Muscle of leg (tissue), 11 donors: ENCODE results near the gene SLCO2A1. TPM values are rescaled to one million over a fixed set of nuclear protein-coding genes. Genes with fewer than 3 reads are reported as not detected.

Experiments
- DNase-seq: peaks from one replicate; pipeline ENCODE4 v3.0.0; 2013
- H3K27ac ChIP-seq: one replicate; pipeline ENCODE4 v1.5.1; 2013; ENCODE audit warnings: mild to moderate bottlenecking, low read length, control low read depth
- H3K27me3 ChIP-seq: one replicate; pipeline ENCODE4 v1.6.1; 2013; ENCODE audit warnings: low read length; ENCODE audit not compliant: control insufficient read depth, insufficient read depth
- H3K36me3 ChIP-seq: one replicate; pipeline ENCODE4 v1.6.1; 2013; ENCODE audit warnings: low read length; ENCODE audit not compliant: control insufficient read depth, insufficient read depth
- H3K4me1 ChIP-seq: one replicate; pipeline ENCODE4 v1.6.1; 2013; ENCODE audit warnings: low read length; ENCODE audit not compliant: control insufficient read depth, insufficient read depth
- H3K4me3 ChIP-seq: one replicate; pipeline ENCODE4 v1.5.1; 2013; ENCODE audit warnings: low read length, control low read depth
- H3K9me3 ChIP-seq: replicated peaks from 2 replicates; pipeline ENCODE4 v1.6.1; 2013; ENCODE audit warnings: low read depth, low read length; ENCODE audit not compliant: control insufficient read depth
- WGBS: methylation state at CpG from one replicate; pipeline ENCODE4 v1.1.5; 2013; ENCODE audit warnings: missing lambda C conversion rate; ENCODE audit not compliant: insufficient coverage; 5-methylcytosine and 5-hydroxymethylcytosine counted together
- polyA plus RNA-seq, 8 donors: library from polyadenylated mRNA; unstranded; fragments of 120-200 nt; gene quantifications; one replicate each; pipeline versions ENCODE4 v1.2.1 to v1.2.3, GENCODE V29; 2013; ENCODE audit warnings: inconsistent platforms in 1 of 8, low replicate concordance in 1 of 8; ENCODE audit not compliant: insufficient read length in 8 of 8, insufficient read depth in 1 of 8
- total RNA-seq: library from RNA; stranded (reverse); fragments of 120-200 nt; gene quantifications from one replicate; pipeline ENCODE4 v1.2.4, GENCODE V29; 2013

The SLCO2A1 gene
- total and polyA plus RNA-seq, 9 donors = 0.49 to 3.9 (median 1.6) TPM

DNA sequence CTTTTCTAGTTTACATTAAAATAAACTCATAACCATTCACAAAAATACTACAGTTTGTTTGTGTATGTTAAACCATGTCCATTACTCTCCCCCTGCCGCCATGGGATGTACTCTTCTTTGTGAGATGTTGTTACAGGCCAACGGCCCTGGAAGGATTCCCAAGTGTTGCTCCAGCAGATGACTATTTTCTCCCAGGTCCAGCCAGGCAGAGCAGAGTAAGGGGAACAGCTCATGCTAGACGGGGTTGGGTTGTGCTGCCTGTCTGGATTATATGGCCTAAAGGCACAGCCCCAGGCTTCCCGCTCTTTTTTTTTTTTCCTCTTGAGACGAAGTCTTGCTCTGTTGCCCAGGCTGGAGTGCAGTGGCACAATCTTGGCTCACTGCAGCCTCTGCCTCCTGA is 24.5 kb upstream of the SLCO2A1 start:
- no peaks in the 10 kb centered on the region for H3K36me3 ChIP-seq
- H3K4me3 ChIP-seq = no peak overlapping the region
- H3K9me3 ChIP-seq = no peaks in the 10 kb centered on the region
- H3K27ac ChIP-seq = no peak overlapping the region
- WGBS = 63% methylated on average over 2 of the region's 5 CpGs
- peak; percentile 59 for DNase-seq
- peaks cover 10% of the 10 kb centered on the region for H3K4me1 ChIP-seq
- no peaks in the 10 kb centered on the region for H3K27me3 ChIP-seq

DNA sequence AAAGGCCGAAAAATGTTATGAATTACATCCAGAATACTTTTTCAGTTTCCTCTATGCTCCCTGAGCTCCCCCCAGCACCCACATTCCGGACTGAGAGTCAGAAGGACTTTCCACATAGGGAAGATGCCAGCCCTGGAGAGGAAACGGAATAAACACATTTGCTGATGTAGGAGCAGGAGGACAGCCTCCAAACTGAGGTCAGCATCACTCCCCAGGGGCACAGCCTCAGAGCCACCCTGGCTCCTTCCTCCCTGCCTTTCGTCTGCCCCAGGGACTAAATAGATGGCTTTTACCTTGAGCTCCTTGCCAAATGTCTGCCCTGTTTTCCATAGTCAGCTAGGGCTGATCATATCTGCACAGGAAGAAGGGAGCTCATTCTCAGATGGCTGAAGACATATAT is 22.6 kb upstream of the SLCO2A1 start:
- DNase-seq = no peak
- H3K27me3 ChIP-seq = no peaks in the 10 kb centered on the region
- no peaks in the 10 kb centered on the region for H3K9me3 ChIP-seq
- H3K36me3 ChIP-seq = no peaks in the 10 kb centered on the region
- WGBS = 45% methylated on average over 2 of the region's 4 CpGs
- no peak overlapping the region for H3K4me3 ChIP-seq
- peaks cover 3% of the 10 kb centered on the region for H3K4me1 ChIP-seq
- H3K27ac ChIP-seq = no peak overlapping the region

DNA sequence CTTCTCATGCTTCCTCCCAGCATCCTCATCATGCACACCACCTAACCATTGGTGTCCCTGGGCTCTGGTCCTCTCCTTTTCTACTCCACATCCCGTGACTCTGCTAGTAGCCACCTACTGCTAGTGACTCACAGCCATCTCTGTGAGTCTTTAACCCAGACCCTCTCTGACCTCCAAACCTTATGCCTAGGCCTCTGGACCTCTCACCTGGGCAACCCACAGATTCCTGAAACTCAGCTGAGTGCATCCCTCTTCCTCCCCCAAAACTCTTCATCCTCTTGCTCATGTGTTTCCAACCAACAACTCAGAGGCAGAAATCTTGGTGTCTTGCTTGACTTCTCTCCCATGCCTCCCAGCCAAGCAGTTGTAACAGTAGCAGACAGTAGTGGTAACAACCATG is 20.0 kb upstream of the SLCO2A1 start:
- Histone ChIP-seq H3K4me3 (no peak overlapping the region), H3K36me3 (no peaks in the 10 kb centered on the region), H3K27me3 (no peaks in the 10 kb centered on the region), H3K4me1 (no peaks in the 10 kb centered on the region), H3K27ac (no peak overlapping the region), H3K9me3 (peaks cover 5% of the 10 kb centered on the region)
- 81% methylated on average over 1 of the region's 1 CpG for WGBS
- no peak for DNase-seq

DNA sequence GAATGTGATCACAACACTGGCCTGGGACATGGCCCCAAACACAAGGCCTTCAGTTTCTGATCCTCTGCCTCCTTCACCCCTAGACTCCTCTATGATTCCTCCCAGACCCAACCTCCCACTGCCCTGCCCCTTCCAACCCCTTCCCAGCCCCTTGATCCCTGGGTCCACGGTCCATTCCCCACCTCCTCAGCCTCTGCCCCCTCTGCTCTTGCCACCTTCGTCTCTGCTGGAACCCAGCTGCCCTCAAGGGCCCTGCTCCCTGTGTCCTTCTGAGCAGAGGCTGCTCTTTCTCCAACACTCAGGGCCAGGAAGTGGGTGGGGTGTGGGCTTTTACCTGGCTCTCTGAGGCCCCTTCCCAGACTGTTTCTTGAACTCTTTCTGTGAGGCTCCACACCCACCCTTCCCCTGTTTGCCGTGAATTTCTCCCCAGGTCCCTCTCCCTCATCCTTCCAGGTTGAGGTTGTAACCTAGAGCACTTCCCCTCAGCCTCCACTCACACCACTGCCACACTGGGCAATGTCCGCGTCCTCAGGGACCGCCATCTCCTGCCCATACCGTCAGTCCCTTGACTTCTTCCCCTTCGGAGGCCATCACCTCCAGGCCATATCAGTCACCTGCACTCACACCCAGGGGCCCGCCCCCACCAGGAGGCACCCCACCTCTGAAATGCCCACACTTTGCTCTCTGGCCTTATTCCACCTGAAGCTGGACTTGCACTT is 18.7 kb upstream of the SLCO2A1 start:
- H3K4me3 ChIP-seq = no peak overlapping the region
- 89% methylated on average over 7 of the region's 9 CpGs for WGBS
- no peaks in the 10 kb centered on the region for H3K4me1 ChIP-seq
- H3K36me3 ChIP-seq = no peaks in the 10 kb centered on the region
- H3K9me3 ChIP-seq = peaks cover 5% of the 10 kb centered on the region
- no peaks in the 10 kb centered on the region for H3K27me3 ChIP-seq
- no peak for DNase-seq
- H3K27ac ChIP-seq = no peak overlapping the region

DNA sequence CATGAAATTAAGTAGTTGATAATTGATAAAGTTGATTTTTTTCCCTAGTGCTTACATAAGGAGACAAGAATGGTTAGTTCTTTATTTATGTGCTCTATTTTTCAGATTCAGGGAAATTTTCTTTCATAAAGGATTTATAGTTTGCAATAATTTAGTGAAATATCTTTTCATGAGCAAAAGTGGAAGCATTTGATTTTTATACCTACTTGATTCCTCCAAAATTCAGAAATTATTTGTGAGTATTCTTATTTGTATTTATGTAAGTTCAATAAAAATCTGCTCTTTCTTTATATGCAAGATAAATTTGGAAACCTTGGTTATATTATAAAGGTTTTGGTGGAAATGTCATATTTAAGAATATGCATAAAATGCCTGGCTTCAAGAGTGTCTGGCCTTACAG is 14.7 kb upstream of the SLCO2A1 start:
- DNase-seq = no peak
- H3K4me1 ChIP-seq = no peaks in the 10 kb centered on the region
- no peaks in the 10 kb centered on the region for H3K36me3 ChIP-seq
- no peak overlapping the region for H3K4me3 ChIP-seq
- peaks cover 7% of the 10 kb centered on the region for H3K9me3 ChIP-seq
- no peaks in the 10 kb centered on the region for H3K27me3 ChIP-seq
- no peak overlapping the region for H3K27ac ChIP-seq

DNA sequence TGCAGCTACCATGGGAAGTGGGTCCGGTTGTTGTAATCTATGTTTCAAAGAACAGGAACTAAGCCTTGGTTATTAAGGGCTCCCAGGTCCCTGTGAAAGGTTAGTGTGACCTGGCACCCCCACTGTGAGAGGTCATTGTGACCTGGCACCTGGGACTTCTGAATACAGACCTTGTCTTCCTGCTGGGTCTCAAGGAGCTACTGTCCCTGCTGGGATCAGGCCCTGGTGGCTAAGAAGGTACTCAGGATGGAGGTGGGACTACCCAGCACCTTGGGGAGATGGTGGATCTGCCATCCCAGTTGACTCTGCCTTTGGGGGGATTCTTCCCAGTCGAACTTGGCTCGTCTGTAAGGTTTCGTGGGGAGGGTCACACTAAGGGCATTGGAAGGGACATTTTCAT is 10.3 kb upstream of the SLCO2A1 start:
- no peak overlapping the region for H3K27ac ChIP-seq
- H3K4me1 ChIP-seq = peaks cover 2% of the 10 kb centered on the region
- peaks cover 5% of the 10 kb centered on the region for H3K9me3 ChIP-seq
- no peaks in the 10 kb centered on the region for H3K27me3 ChIP-seq
- no peak overlapping the region for H3K4me3 ChIP-seq
- H3K36me3 ChIP-seq = no peaks in the 10 kb centered on the region
- no peak for DNase-seq
- 60% methylated on average over 1 of the region's 4 CpGs for WGBS

DNA sequence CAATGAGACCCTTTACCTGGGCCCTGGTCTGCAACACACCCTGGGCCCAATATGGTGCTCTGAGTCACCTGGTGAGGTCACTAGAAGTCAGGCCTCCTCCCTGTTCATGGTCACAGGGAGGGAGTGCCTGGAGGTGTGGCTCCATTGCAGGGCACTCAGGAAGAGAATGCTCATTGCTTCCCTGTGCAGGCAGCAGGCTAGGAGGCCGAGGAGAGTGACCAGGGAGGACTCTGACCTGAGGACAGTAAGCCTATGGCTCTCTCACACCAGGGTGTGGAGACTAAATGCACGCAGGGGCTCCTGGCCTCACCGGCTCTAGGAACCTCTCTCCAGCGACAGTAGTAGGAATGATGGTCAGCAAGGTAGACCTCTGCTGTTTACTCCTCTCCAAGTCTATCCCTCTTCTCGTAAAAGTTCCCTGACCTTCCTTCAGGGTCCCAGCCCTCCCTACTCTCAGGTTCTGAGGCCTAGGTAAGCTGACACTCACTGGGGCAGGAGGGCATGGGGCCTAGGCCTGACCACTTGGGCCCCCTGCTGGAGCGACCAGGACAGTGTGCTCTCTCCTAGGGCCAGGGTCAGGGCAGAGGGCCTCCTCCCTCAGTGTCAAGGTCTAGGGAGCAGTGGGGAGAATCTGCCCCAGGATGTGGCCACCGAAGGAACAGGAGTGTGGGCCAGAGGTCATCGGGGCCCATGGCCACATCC is 9.6 kb upstream of the SLCO2A1 start:
- Histone ChIP-seq H3K27ac (no peak overlapping the region), H3K27me3 (no peaks in the 10 kb centered on the region), H3K4me3 (no peak overlapping the region), H3K4me1 (peaks cover 2% of the 10 kb centered on the region), H3K9me3 (peaks cover 2% of the 10 kb centered on the region), H3K36me3 (no peaks in the 10 kb centered on the region)
- DNase-seq = no peak
- 60% methylated on average over 6 of the region's 8 CpGs for WGBS

DNA sequence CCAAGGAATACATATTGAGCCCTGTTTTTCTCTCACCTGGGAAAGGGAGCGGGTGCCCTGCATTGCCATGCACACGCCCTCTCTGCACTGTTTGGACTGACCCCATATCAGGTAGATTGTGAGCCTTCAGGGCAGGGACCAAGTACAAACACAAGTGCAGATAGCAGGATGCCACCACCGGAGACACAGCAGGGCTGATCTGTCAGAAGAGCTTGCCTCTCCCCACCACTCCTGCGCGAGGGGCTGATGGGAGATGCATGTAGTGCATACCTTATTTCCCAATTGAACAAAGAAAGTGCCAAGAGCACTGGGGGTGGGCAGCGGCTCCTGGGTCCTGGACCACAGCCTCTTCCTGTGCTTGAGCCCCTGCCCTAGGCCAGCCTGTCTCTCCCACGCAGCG is 9.0 kb upstream of the SLCO2A1 start:
- DNase-seq = no peak
- Histone ChIP-seq H3K27ac (no peak overlapping the region), H3K9me3 (peaks cover 2% of the 10 kb centered on the region), H3K27me3 (no peaks in the 10 kb centered on the region), H3K4me3 (no peak overlapping the region), H3K4me1 (peaks cover 2% of the 10 kb centered on the region), H3K36me3 (no peaks in the 10 kb centered on the region)
- WGBS = 93% methylated on average over 3 of the region's 8 CpGs

DNA sequence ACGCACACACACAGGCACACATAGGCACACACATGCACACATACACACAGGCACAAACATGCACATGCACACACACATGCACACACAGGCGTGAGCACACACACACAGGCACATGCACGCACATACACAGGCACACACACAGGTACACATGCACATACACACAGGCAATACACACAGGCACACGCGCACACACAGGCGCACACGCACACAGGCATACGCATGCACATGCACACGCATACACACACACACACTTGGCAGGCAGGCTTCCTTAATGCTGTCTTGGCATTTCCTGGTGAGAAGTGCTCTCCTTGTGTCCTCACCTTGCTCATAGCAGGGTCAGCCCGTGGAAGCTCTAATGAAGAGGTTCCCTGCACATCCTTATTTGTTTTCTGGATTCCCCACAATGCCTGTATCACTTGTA is 8.4 kb upstream of the SLCO2A1 start:
- DNase-seq = no peak
- Histone ChIP-seq H3K27ac (no peak overlapping the region), H3K27me3 (no peaks in the 10 kb centered on the region), H3K4me3 (no peak overlapping the region), H3K4me1 (peaks cover 2% of the 10 kb centered on the region), H3K36me3 (no peaks in the 10 kb centered on the region), H3K9me3 (peaks cover 2% of the 10 kb centered on the region)
- 81% methylated on average over 9 of the region's 10 CpGs for WGBS

DNA sequence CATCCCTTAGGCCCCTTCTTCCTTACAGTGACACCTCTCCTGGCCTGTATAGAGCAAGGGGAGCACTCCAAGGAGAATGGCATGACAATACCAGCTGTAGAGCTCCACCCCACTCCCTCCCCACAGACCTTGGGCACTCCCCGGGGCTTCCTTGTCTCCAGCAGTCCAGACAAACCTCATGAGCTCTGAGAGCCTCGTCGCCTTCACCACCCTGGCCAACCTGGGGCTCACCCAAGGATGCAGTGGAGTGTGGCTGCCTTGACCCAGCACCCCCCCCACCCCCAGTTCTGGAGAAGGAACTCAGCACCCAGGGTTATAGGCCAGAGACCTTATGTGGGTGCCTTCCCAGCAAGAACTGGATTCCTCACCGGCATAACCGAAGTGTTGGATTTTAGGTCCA is 7.4 kb upstream of the SLCO2A1 start:
- peaks cover 2% of the 10 kb centered on the region for H3K4me1 ChIP-seq
- no peak overlapping the region for H3K27ac ChIP-seq
- H3K36me3 ChIP-seq = no peaks in the 10 kb centered on the region
- no peaks in the 10 kb centered on the region for H3K27me3 ChIP-seq
- 67% methylated on average over 5 of the region's 5 CpGs for WGBS
- no peaks in the 10 kb centered on the region for H3K9me3 ChIP-seq
- no peak overlapping the region for H3K4me3 ChIP-seq
- DNase-seq = no peak
